Measurements from ENCODE around the gene TSTD2.

The TSTD2 gene

GRCh38 chr9:97632985-97633858 lies at the start of gene TSTD2, which contains the start of gene NCBP1:
Gene TSTD2 (minus strand): TSS chr9:97633368. CDS start chr9:97627562, 5,806 bp downstream.
Gene NCBP1 (plus strand): TSS chr9:97633821. CDS start chr9:97633882, 61 bp downstream.
- DNase-seq (ENCODE audit: low read depth): peak; percentile 89
- peak within 1 kb of the TSS; percentile 96 for H3K4me3 ChIP-seq (ENCODE audit: low read depth, low read length)
- TF ChIP-seq CTCF (IDR thresholded peaks at IDR 0.05; ENCODE audit: control insufficient read depth, extremely low read depth, insufficient read depth): 0 out of 2 replicates have a peak, but pooled peaks have one; percentile 7

GRCh38 chr9:97682242-97682641 lies 49.1 kb upstream of the TSTD2 start:
- no peak for TF ChIP-seq CTCF (IDR thresholded peaks at IDR 0.05; ENCODE audit: control insufficient read depth, extremely low read depth, insufficient read depth)
- DNase-seq (ENCODE audit: low read depth): no peak
- no peak overlapping the region for H3K4me3 ChIP-seq (ENCODE audit: low read depth, low read length)

GRCh38 chr9:97675655-97676054 lies 42.5 kb upstream of the TSTD2 start:
- DNase-seq (ENCODE audit: low read depth): no peak
- no peak for TF ChIP-seq CTCF (IDR thresholded peaks at IDR 0.05; ENCODE audit: control insufficient read depth, extremely low read depth, insufficient read depth)

GRCh38 chr9:97673922-97674321 lies 40.8 kb upstream of the TSTD2 start:
- no peak for DNase-seq (ENCODE audit: low read depth)
- H3K4me3 ChIP-seq (ENCODE audit: low read depth, low read length): no peak overlapping the region
- TF ChIP-seq CTCF (IDR thresholded peaks at IDR 0.05; ENCODE audit: control insufficient read depth, extremely low read depth, insufficient read depth): no peak

More at GRCh38 chr9:97675655-97676054, 42.5 kb upstream of the TSTD2 start:
- no peak overlapping the region for H3K4me3 ChIP-seq (ENCODE audit: low read depth, low read length)

GRCh38 chr9:97672403-97672802 lies 39.2 kb upstream of the TSTD2 start:
- DNase-seq (ENCODE audit: low read depth): no peak
- H3K4me3 ChIP-seq (ENCODE audit: low read depth, low read length): no peak overlapping the region
- TF ChIP-seq CTCF (IDR thresholded peaks at IDR 0.05; ENCODE audit: control insufficient read depth, extremely low read depth, insufficient read depth): no peak

GRCh38 chr9:97670586-97670985 lies 37.4 kb upstream of the TSTD2 start:
- DNase-seq (ENCODE audit: low read depth): no peak
- no peak overlapping the region for H3K4me3 ChIP-seq (ENCODE audit: low read depth, low read length)
- TF ChIP-seq CTCF (IDR thresholded peaks at IDR 0.05; ENCODE audit: control insufficient read depth, extremely low read depth, insufficient read depth): no peak

All from LNCaP clone FGC (cell line).